Psoas muscle (tissue), 8 donors: ENCODE measurements around the gene SRF. TPM values are rescaled to one million over a fixed set of nuclear protein-coding genes. Genes with fewer than 3 reads are reported as not detected.

ENCODE experiments used
- ATAC-seq, 4 donors: fragments of 200-7000 bp; cut with Tn5 transposase; one replicate each; pipeline ENCODE4 v1.9.1; 2020; ENCODE audit warnings: moderate library complexity in 3 of 4, mild to moderate bottlenecking in 2 of 4
- DNase-seq, 2 donors: peaks; one replicate each; pipeline ENCODE4 v3.0.0-alpha.2; 2020
- H3K27ac ChIP-seq: fragments of 200-600 bp; one replicate; pipeline ENCODE4 v1.8.0; 2022
- H3K27me3 ChIP-seq, 3 donors: fragments of 200-600 bp in 1 of 3; one replicate each; pipeline versions ENCODE4 v1.6.1 to v1.8.0; 2013 to 2022; ENCODE audit warnings: low read length in 2 of 3, mild to moderate bottlenecking in 2 of 3, moderate library complexity in 1 of 3; ENCODE audit not compliant: insufficient read depth in 3 of 3
- H3K36me3 ChIP-seq, 2 donors: fragments of 200-600 bp in 1 of 2; one replicate each; pipeline versions ENCODE4 v1.6.1 to v1.8.0; 2013 to 2022; ENCODE audit warnings: low read depth in 1 of 2, mild to moderate bottlenecking in 1 of 2, moderate library complexity in 1 of 2; ENCODE audit not compliant: insufficient read depth in 1 of 2
- H3K4me1 ChIP-seq: fragments of 200-600 bp; one replicate; pipeline ENCODE4 v1.8.0; 2022
- H3K4me3 ChIP-seq: fragments of 200-600 bp; one replicate; pipeline ENCODE4 v1.8.0; 2022; ENCODE audit warnings: mild to moderate bottlenecking
- H3K9me3 ChIP-seq: fragments of 200-600 bp; one replicate; pipeline ENCODE4 v1.8.0; 2022
- CTCF ChIP-seq: fragments of 200-600 bp; IDR thresholded peaks from one replicate; pipeline ENCODE4 v1.8.0; 2022; ENCODE audit warnings: antibody characterized with exemption
- WGBS, 3 donors: extraction: QIAGEN DNeasy Blood & Tissue Kit; methylation state at CpG; one replicate each; pipeline versions ENCODE4 v1.1.6 to v1.1.7; 2013; 5-methylcytosine and 5-hydroxymethylcytosine counted together
- intact Hi-C, 2 donors: fragments of 100-400 bp; cut with DNase I; formaldehyde crosslinking; loops; one replicate each; pipeline versions ENCODE4 v1.11.0 to v1.14.2; 2022
- polyA plus RNA-seq, 3 donors: library from polyadenylated mRNA; stranded (reverse); fragments of 200-250 nt; gene quantifications; one replicate each; pipeline ENCODE4 v1.2.3, GENCODE V29; 2013
- total RNA-seq, 4 donors: library from RNA; stranded (reverse); fragmentation: NEBNext Ultra II Directional in 2 of 4; extraction: Animal tissue kit (Norgen Biotek cat#: 25700) in 2 of 4; gene quantifications; one replicate each; pipeline versions ENCODE4 v1.2.1 to v1.2.4, GENCODE V29; 2021 to 2023
- donor health status: healthy with polysubstance abuse.
- donor health status: DM: no; HTN: no; CAD: no; lungs with moderate emphysema.
- donor health status: Bipolar disorder and iron deficiency.
- donor health status: healthy.
- donor health status: DM: yes; HTN: yes; CAD: no.
- donor health status: DM: no; HTN: no; CAD: no.
- donor health status: DM: no; HTN: no; CAD: no.
- donor health status: DM: yes; HTN: yes; CAD: no.

Gene SRF
- total and polyA plus RNA-seq, 7 donors = 26.3 to 57.7 (median 39.3) TPM

DNA sequence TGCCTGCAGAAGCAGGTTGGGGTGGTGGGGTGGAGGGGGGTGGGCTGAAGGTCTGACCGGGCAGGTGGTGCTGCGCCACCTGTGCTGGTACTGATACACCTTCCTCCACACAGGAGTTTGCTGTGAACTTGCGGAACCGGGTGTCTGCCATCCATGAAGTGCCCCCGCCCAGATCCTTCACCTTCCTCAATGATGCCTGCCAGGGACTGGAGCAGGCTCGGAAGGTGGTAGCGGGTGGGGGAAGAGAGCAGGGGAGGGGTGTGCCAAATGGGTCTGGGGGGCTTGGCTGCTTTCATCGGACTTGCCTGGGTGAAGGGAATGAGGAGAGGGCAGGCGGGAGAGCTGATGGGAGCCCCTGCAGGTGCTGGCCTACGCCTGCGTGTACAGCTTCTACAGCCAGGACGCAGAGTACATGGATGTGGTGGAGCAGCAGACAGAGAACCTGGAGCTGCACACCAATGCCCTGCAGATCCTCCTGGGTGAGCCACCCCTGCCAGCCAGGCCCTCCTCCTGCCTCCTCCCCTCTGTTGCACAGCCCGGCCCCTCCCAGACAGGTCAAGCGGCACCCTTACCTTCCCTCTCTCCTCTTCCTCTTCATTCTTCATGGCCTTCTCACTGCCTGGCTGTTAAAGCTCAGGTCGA, 51.5 kb downstream of the SRF start:
- Histone ChIP-seq H3K4me3 (no peak overlapping the region), H3K36me3 (peaks cover under 1 to 46% of the 10 kb centered on the region in 2 donors), H3K9me3 (no peaks in the 10 kb centered on the region), H3K4me1 (peaks cover under 1% of the 10 kb centered on the region), H3K27me3 (no peaks in the 10 kb centered on the region), H3K27ac (no peak overlapping the region)
- intact Hi-C loops = no loop called here
- peak in 1 of 2 donors; percentile 34 for DNase-seq
- no peak for TF ChIP-seq CTCF
- ATAC-seq = no peak
- 87 to 93% (median 91%) methylated on average over 15 of the region's 15 CpGs for WGBS, 3 donors

DNA sequence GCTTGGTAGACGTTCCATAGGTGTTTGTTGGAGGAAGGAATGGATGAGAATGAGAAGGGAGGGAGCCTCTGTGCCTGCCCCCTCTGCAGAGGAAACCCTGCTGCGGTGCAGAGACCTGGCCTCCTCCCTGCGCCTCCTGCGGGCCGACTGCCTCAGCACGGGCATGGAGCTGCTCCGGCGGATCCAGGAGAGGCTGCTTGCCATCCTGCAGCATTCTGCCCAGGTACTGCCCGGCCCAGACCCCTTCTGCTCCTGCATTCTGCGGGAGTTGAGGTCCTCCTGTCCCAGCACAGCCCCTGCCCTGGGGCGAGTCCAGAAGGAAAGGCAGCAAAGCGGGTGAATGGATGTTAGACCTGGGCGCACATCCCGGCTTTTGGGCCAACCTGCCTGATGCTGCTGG, 52.1 kb downstream of the SRF start:
- WGBS, 3 donors = 80 to 88% (median 84%) methylated on average over 14 of the region's 14 CpGs
- peaks cover 0 to 44% of the 10 kb centered on the region in 2 donors for H3K36me3 ChIP-seq
- intact Hi-C loops = no loop called here

DNA sequence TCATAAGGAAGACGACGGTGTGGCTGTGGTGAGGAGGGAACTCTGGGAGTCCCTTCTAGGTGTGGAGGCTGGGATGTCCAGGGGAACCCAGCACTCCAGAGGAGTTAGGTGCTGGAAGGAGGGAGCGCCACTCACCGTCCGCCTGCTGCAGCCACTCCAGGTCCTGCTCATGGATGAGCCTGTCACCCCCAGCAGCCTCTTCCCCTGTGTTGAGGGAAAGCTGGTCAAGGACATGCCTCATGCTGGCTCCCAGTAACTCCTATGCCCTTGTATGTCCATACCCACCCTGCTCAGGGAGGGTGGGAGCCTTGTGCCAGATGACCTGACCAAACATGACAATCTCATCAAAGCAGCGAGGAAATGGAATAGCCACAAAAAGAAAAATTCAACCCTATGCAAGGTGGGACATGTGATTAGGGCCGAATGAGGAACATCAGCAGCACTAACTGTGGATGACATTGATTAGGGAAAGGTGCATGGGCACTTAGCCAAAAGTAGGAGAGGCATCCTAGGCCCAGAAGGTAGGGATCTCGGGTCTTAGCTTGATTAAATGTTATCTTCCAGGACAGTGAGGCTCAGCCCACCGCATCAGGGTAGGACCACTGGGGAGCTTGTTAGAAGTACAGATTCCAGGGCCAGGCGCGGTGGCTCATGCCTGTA, 55.3 kb downstream of the SRF start:
- H3K27ac ChIP-seq = no peak overlapping the region
- TF ChIP-seq CTCF = no peak
- no peaks in the 10 kb centered on the region for H3K9me3 ChIP-seq
- intact Hi-C loops = no loop called here
- peak in 1 of 2 donors; percentile 22 for DNase-seq
- ATAC-seq = no peak
- H3K27me3 ChIP-seq = no peaks in the 10 kb centered on the region
- WGBS, 3 donors = 90 to 92% (median 91%) methylated on average over 11 of the region's 11 CpGs
- peaks cover 0 to 38% of the 10 kb centered on the region in 2 donors for H3K36me3 ChIP-seq
- H3K4me3 ChIP-seq = no peak overlapping the region
- peaks cover 14% of the 10 kb centered on the region for H3K4me1 ChIP-seq

More for the DNA sequence above, 52.1 kb downstream of the SRF start:
- H3K9me3 ChIP-seq = no peaks in the 10 kb centered on the region
- no peaks in the 10 kb centered on the region for H3K27me3 ChIP-seq
- TF ChIP-seq CTCF = no peak
- no peak overlapping the region for H3K4me3 ChIP-seq
- H3K4me1 ChIP-seq = peaks cover 6% of the 10 kb centered on the region
- DNase-seq (peak in 1 of 2 donors; percentile 42), ATAC-seq (no peak)
- no peak overlapping the region for H3K27ac ChIP-seq

GRCh38 chr6:43228951-43229802, 58.1 kb downstream of the SRF start, which contains the start of gene DNPH1:
Gene DNPH1, minus strand, starts transcription at chr6:43229481. Its CDS starts 25 bp downstream, at chr6:43229456.
- peak within 1 kb of the TSS; percentile 71 for H3K4me3 ChIP-seq
- H3K36me3 ChIP-seq = peaks cover 0 to 20% of the 10 kb centered on the region in 2 donors
- intact Hi-C loops = no loop called here
- ATAC-seq = peak; percentile 97 to 99 (median 98)
- TF ChIP-seq CTCF = peak; percentile 92
- H3K4me1 ChIP-seq = peaks cover 14% of the 10 kb centered on the region
- no peaks in the 10 kb centered on the region for H3K9me3 ChIP-seq
- peaks cover 0 to 6% (median 0%) of the 10 kb centered on the region in 3 donors for H3K27me3 ChIP-seq
- WGBS, 3 donors = 0 to 2% (median 1%) methylated on average over 51 to 82 of the region's 82 CpGs
- DNase-seq = peak; percentile 78 to 89
- peak within 1 kb of the TSS; percentile 73 for H3K27ac ChIP-seq
